A549 (cell line): Measurements from ENCODE around the gene TMEM217. TPM values are rescaled to one million over a fixed set of nuclear protein-coding genes. Genes with fewer than 3 reads are reported as not detected.

ENCODE experiments used
- ATAC-seq, 2 experiments: fragments of 200-7000 bp in 1 of 2; fragments of >200 bp in 1 of 2; cut with Nextera tagmentation in 1 of 2; cut with Tn5 transposase in 1 of 2; 3 replicates each; pipeline versions ENCODE4 v1.8.0 to v1.9.1; 2018 to 2020; ENCODE audit warnings: mild to moderate bottlenecking in 1 of 2, moderate library complexity in 1 of 2
- CTCF ChIA-PET: fragments of 300-600 bp; sonication (Branson Sonifier 250); formaldehyde crosslinking; extraction: SDS; loops from one replicate; lab custom pipeline; 2021; ENCODE audit warnings: antibody characterized with exemption, inconsistent platforms; lab: Yijun Ruan, JAX
- POLR2A ChIA-PET: fragments of 350-600 bp; formaldehyde crosslinking; extraction: SDS; loops from one replicate; lab custom pipeline; 2021; ENCODE audit warnings: antibody characterized with exemption, inconsistent platforms; lab: Yijun Ruan, JAX
- DNase-seq, 2 experiments: peaks; one replicate each; pipeline versions ENCODE4 v3.0.0 to v3.0.0-alpha.2; 2011 to 2016; ENCODE audit warnings: low read depth in 1 of 2, low spot score in 1 of 2
- FAIRE-seq: peaks from 2 replicates; lab custom pipeline; 2011; peaks lifted over from hg19 to GRCh38; lab: Jason Lieb, UNC
- H3K27ac ChIP-seq, 2 experiments: fragments of >200 bp; sonication (Bioruptor Twin); formaldehyde crosslinking; 3 replicates each; pipeline ENCODE4 v1.5.1; 2016 to 2017
- H3K4me1 ChIP-seq: fragments of >200 bp; sonication (Bioruptor Twin); formaldehyde crosslinking; 3 replicates; pipeline ENCODE4 v1.6.1; 2016
- H3K4me2 ChIP-seq: fragments of >200 bp; sonication (Bioruptor Twin); formaldehyde crosslinking; 3 replicates; pipeline ENCODE4 v1.6.1; 2016
- H3K4me3 ChIP-seq: fragments of >200 bp; sonication (Bioruptor Twin); formaldehyde crosslinking; 3 replicates; pipeline ENCODE4 v1.5.1; 2016
- H3K9me3 ChIP-seq: fragments of >200 bp; sonication (Bioruptor Twin); formaldehyde crosslinking; 3 replicates; pipeline ENCODE4 v1.6.1; 2016
- CBX2 ChIP-seq: fragments of 200-600 bp; sonication (generic); IDR thresholded peaks from 2 replicates; pipeline ENCODE4 v1.6.1; 2016; ENCODE audit warnings: low read depth, mild to moderate bottlenecking, borderline replicate concordance
- CBX8 ChIP-seq: fragments of 200-600 bp; sonication (generic); IDR thresholded peaks from 2 replicates; pipeline ENCODE4 v1.6.1; 2016
- CHD2 ChIP-seq: fragments of 150-350 bp; IDR thresholded peaks from 2 replicates; pipeline ENCODE4 v1.6.1; 2014; ENCODE audit warnings: low read length; ENCODE audit not compliant: partially characterized antibody
- CTCF ChIP-seq: fragments of >200 bp; sonication (Bioruptor Twin); formaldehyde crosslinking; IDR thresholded peaks from 3 replicates; pipeline ENCODE4 v1.5.1; 2016
- E2F6 ChIP-seq: IDR thresholded peaks from 2 replicates; pipeline ENCODE4 v1.6.1; 2012; ENCODE audit warnings: low read depth, borderline replicate concordance
- EHF ChIP-seq: fragments of 250-450 bp; sonication (Bioruptor Pico); IDR thresholded peaks from 2 replicates; pipeline ENCODE4 v1.5.0; 2020; ENCODE audit warnings: mild to moderate bottlenecking
- EP300 ChIP-seq, 2 experiments: fragments of >200 bp; sonication (Bioruptor Twin); formaldehyde crosslinking; IDR thresholded peaks; 2 replicates in 1 of 2; 3 replicates in 1 of 2; pipeline ENCODE4 v1.6.1; 2016 to 2017
- ESRRA ChIP-seq: fragments of 150-350 bp; IDR thresholded peaks from 2 replicates; pipeline ENCODE4 v1.6.1; 2014; ENCODE audit warnings: mild to moderate bottlenecking, low read length, borderline replicate concordance
- FOSL2 ChIP-seq, 2 experiments: fragments of 450-650 bp in 1 of 2; fragments of >200 bp in 1 of 2; sonication (Bioruptor Twin) in 1 of 2; formaldehyde crosslinking; IDR thresholded peaks; 2 replicates each; pipeline versions ENCODE4 v1.5.0 to v1.6.1; 2016 to 2020; ENCODE audit warnings: mild to moderate bottlenecking in 1 of 2, moderate library complexity in 1 of 2
- FOXS1 ChIP-seq: fragments of 250-450 bp; sonication (Bioruptor Pico); IDR thresholded peaks from 2 replicates; pipeline ENCODE4 v1.5.0; 2020; ENCODE audit warnings: mild to moderate bottlenecking, moderate library complexity
- GATA3 ChIP-seq: IDR thresholded peaks from 2 replicates; pipeline ENCODE4 v1.6.1; 2012; ENCODE audit warnings: borderline replicate concordance
- HDAC2 ChIP-seq: fragments of 200-600 bp; sonication (generic); IDR thresholded peaks from 2 replicates; pipeline ENCODE4 v1.6.1; 2016
- HOXA7 ChIP-seq: fragments of 250-450 bp; sonication (Bioruptor Pico); IDR thresholded peaks from 2 replicates; pipeline ENCODE4 v1.5.0; 2020; ENCODE audit warnings: mild to moderate bottlenecking, moderate library complexity
- JUNB ChIP-seq: fragments of >200 bp; sonication (Bioruptor Twin); formaldehyde crosslinking; IDR thresholded peaks from 2 replicates; pipeline ENCODE4 v1.6.1; 2016
- PBX3 ChIP-seq: IDR thresholded peaks from 2 replicates; pipeline ENCODE4 v1.6.1; 2012
- RARB ChIP-seq: fragments of 250-450 bp; sonication (Bioruptor Pico); IDR thresholded peaks from 2 replicates; pipeline ENCODE4 v1.8.0; 2021; ENCODE audit warnings: mild to moderate bottlenecking, moderate library complexity
- RCOR1 ChIP-seq: fragments of 150-350 bp; IDR thresholded peaks from 2 replicates; pipeline ENCODE4 v1.6.1; 2014; ENCODE audit warnings: antibody characterized with exemption, low read length, low read depth
- REST ChIP-seq: fragments of 200-600 bp; sonication (generic); IDR thresholded peaks from 2 replicates; pipeline ENCODE4 v1.6.1; 2016; ENCODE audit warnings: antibody characterized with exemption, mild to moderate bottlenecking, moderate library complexity
- SMC3 ChIP-seq: fragments of >200 bp; sonication (Bioruptor Twin); formaldehyde crosslinking; IDR thresholded peaks from 3 replicates; pipeline ENCODE4 v1.6.1; 2018; ENCODE audit warnings: inconsistent platforms
- ZNF302 ChIP-seq: fragments of 250-450 bp; sonication (Bioruptor Pico); IDR thresholded peaks from 2 replicates; pipeline ENCODE4 v1.9.0; 2021; ENCODE audit warnings: inconsistent platforms, mild to moderate bottlenecking, moderate library complexity
- WGBS: methylation state at CpG from one replicate; pipeline ENCODE4 v1.1.6; 2017; ENCODE audit errors: missing lambda C conversion rate; 5-methylcytosine and 5-hydroxymethylcytosine counted together
- polyA plus RNA-seq, 4 experiments: library from polyadenylated mRNA; depleted of rRNA in 3 of 4; stranded (reverse); fragments of >200 nt; fragmentation: RNase III in 1 of 4; extraction: RNeasy Plus Mini Kit Qiagen cat#74134 plus additional on column Dnase treatment in 1 of 4; gene quantifications; 2 replicates in 3 of 4; 3 replicates in 1 of 4; pipeline ENCODE4 v1.2.3, GENCODE V29; 2011 to 2017

The TMEM217 gene
- polyA plus RNA-seq, 2 of the 4 experiments (the other 2 are of a cell fraction): 0.59 to 1.6 TPM

GRCh38 chr6:37232430-37233017, 25.4 kb downstream of the TMEM217 start:
- WGBS: 93% methylated on average over 5 of the region's 5 CpGs
- peaks cover 9% of the 10 kb centered on the region; the same call in 2 of the 3 replicates for H3K4me1 ChIP-seq
- FAIRE-seq: no peak
- ChIA-PET POLR2A (no interaction called here), CTCF (interaction anchor here (0.6 to 1.2 kb wide), 2 partner anchors 22 to 347 kb away, joined by 3 read pairs; partner anchors contain the start of gene C6orf89)
- DNase-seq: no peak
- no peak overlapping the region for H3K4me2 ChIP-seq
- no peaks in the 10 kb centered on the region for H3K9me3 ChIP-seq
- H3K27ac ChIP-seq: no peak overlapping the region
- no peak overlapping the region for H3K4me3 ChIP-seq
- TF ChIP-seq HOXA7 (CRISPR knock-in tag) (no peak), PBX3 (no peak), FOSL2 (IDR thresholded peaks at IDR 0.05) (no peak), FOSL2 (CRISPR knock-in tag; IDR thresholded peaks at IDR 0.05) (no peak)
- ATAC-seq: no peak

GRCh38 chr6:37230104-37230503, 27.8 kb downstream of the TMEM217 start:
- TF ChIP-seq CTCF (no peak), ESRRA (no peak), CHD2 (no peak), SMC3 (no peak), RCOR1 (no peak), RARB (CRISPR knock-in tag) (no peak), FOSL2 (IDR thresholded peaks at IDR 0.05) (no peak), FOSL2 (CRISPR knock-in tag; IDR thresholded peaks at IDR 0.05) (no peak), FOXS1 (CRISPR knock-in tag) (no peak), EHF (no peak), GATA3 (no peak), CBX2 (no peak), HDAC2 (no peak), PBX3 (no peak), EP300 (IDR thresholded peaks at IDR 0.05) (no peak), REST (no peak), ZNF302 (CRISPR knock-in tag) (no peak), CBX8 (no peak), JUNB (no peak), E2F6 (no peak)
- ATAC-seq (no peak), FAIRE-seq (no peak), DNase-seq (no peak)
- Histone ChIP-seq H3K27ac (no peak overlapping the region), H3K4me3 (no peak overlapping the region), H3K4me2 (no peak overlapping the region), H3K4me1 (no peaks in the 10 kb centered on the region), H3K9me3 (no peaks in the 10 kb centered on the region)
- POLR2A ChIA-PET: no interaction called here
- CTCF ChIA-PET: no interaction called here
- WGBS: 80% methylated on average over 6 of the region's 6 CpGs
